HCT116 (cell line): ENCODE results near the gene RBCK1.
"Not testable (repeated sequence)": the region's sequence is repeated elsewhere in the genome, so short reads cannot be mapped to it uniquely, and the experiment has no call there.

Experiments
- ATF3 ChIP-seq: IDR thresholded peaks from 2 replicates; pipeline ENCODE4 v1.6.1; 2012
- JUND ChIP-seq: IDR thresholded peaks from 2 replicates; pipeline ENCODE4 v1.6.1; 2012

- not testable (repeated sequence) for TF ChIP-seq ATF3, JUND
Observed at GRCh38 chr20:476561-477249, 68.6 kb downstream of the RBCK1 start.
